ENCODE measurements around the gene CORIN. TPM values are rescaled to one million over a fixed set of nuclear protein-coding genes. Genes with fewer than 3 reads are reported as not detected.
"Not testable (repeated sequence)": the region's sequence is repeated elsewhere in the genome, so short reads cannot be mapped to it uniquely, and the experiment has no call there.

CORIN gene
- total and polyA plus RNA-seq, 4 donors, result 0.13 to 1.5 (median 0.68) TPM

GRCh38 chr4:47774079-47774478 lies 63.8 kb downstream of the CORIN start:
- Histone ChIP-seq H3K36me3 (ENCODE audit: control insufficient read depth in 1 of 2, insufficient read depth in 2 of 2, low read length in 1 of 2) (no peaks in the 10 kb centered on the region), H3K27me3 (ENCODE audit: control insufficient read depth in 1 of 2, insufficient read depth in 2 of 2, low read length in 1 of 2) (no peaks in the 10 kb centered on the region), H3K27ac (ENCODE audit: low read depth in 1 of 2, low read length in 2 of 2) (no peak overlapping the region), H3K9me3 (ENCODE audit: control insufficient read depth, low read length) (no peaks in the 10 kb centered on the region), H3K4me1 (ENCODE audit: control insufficient read depth in 1 of 2, insufficient read depth in 2 of 2, low read length in 2 of 2) (no peaks in the 10 kb centered on the region), H3K4me3 (ENCODE audit: low read length in 2 of 2) (no peak overlapping the region)
- intact Hi-C loops (cut with DNase I), result no loop called here
- ATAC-seq (ENCODE audit: low FRiP score) (no peak), DNase-seq (no peak)
- WGBS, 2 donors, result 58 to 63% methylated on average over 6 of the region's 6 CpGs

- H3K27me3 ChIP-seq (ENCODE audit: control insufficient read depth in 1 of 2, insufficient read depth in 2 of 2, low read length in 1 of 2), result no peaks in the 10 kb centered on the region
- H3K36me3 ChIP-seq (ENCODE audit: control insufficient read depth in 1 of 2, insufficient read depth in 2 of 2, low read length in 1 of 2), result no peaks in the 10 kb centered on the region
- ATAC-seq (ENCODE audit: low FRiP score), result no peak
- H3K9me3 ChIP-seq (ENCODE audit: control insufficient read depth, low read length), result no peaks in the 10 kb centered on the region
- intact Hi-C loops (cut with DNase I), result no loop called here
- 88% methylated on average over 1 of the region's 1 CpG for WGBS, 2 donors
- H3K4me1 ChIP-seq (ENCODE audit: control insufficient read depth in 1 of 2, insufficient read depth in 2 of 2, low read length in 2 of 2), result no peaks in the 10 kb centered on the region
- no peak for DNase-seq
- H3K4me3 ChIP-seq (ENCODE audit: low read length in 2 of 2), result no peak overlapping the region
- H3K27ac ChIP-seq (ENCODE audit: low read depth in 1 of 2, low read length in 2 of 2), result no peak overlapping the region
These were observed 66.8 kb downstream of the CORIN start for GRCh38 chr4:47771020-47771419.

DNA sequence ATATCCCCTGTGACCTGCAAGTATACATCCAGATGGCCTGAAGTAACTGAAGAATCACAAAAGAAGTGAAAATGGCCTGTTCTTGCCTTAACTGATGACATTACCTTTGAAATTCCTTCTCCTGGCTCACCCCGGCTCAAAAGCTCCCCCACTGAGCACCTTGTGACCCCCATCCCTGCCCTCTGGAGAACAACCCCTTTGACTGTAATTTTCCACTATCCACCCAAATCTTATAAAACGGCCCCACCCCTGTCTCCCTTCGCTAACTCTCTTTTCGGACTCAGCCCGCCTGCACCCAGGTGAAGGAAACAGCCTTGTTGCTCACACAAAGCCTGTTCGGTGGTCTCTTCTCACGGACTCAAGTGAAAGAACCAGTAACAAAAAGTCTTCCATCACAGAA lies 69.9 kb downstream of the CORIN start:
- H3K27ac ChIP-seq (ENCODE audit: low read depth in 1 of 2, low read length in 2 of 2), result not testable (repeated sequence)

DNA sequence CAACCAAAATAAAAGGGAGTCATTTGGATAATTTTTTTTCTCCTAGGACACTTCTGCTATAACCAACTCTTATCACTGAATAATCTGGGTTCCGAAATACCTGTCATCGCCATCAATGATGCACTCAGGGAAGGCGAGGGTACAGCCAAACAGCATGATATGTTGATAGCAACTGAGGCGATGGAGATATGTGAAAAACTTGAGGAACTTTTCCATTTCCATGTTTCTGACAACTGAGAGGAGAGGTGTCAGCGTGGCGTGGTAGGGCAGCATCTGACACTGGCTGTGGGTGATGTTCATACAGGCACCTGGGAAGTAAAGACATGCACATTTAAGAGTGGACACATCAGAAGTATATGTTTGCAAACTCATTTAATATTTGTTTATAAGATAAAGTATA lies 74.6 kb downstream of the CORIN start:
- Histone ChIP-seq H3K27me3 (ENCODE audit: control insufficient read depth in 1 of 2, insufficient read depth in 2 of 2, low read length in 1 of 2) (no peaks in the 10 kb centered on the region), H3K4me1 (ENCODE audit: control insufficient read depth in 1 of 2, insufficient read depth in 2 of 2, low read length in 2 of 2) (no peaks in the 10 kb centered on the region), H3K36me3 (ENCODE audit: control insufficient read depth in 1 of 2, insufficient read depth in 2 of 2, low read length in 1 of 2) (no peaks in the 10 kb centered on the region), H3K27ac (ENCODE audit: low read depth in 1 of 2, low read length in 2 of 2) (no peak overlapping the region), H3K9me3 (ENCODE audit: control insufficient read depth, low read length) (no peaks in the 10 kb centered on the region), H3K4me3 (ENCODE audit: low read length in 2 of 2) (no peak overlapping the region)
- DNase-seq (no peak), ATAC-seq (ENCODE audit: low FRiP score) (no peak)
- intact Hi-C loops (cut with DNase I), result no loop called here
- WGBS, 2 donors, result 66 to 72% methylated on average over 6 of the region's 6 CpGs

More for the DNA sequence above, 69.9 kb downstream of the CORIN start:
- H3K36me3 ChIP-seq (ENCODE audit: control insufficient read depth in 1 of 2, insufficient read depth in 2 of 2, low read length in 1 of 2); H3K9me3 ChIP-seq (ENCODE audit: control insufficient read depth, low read length); ATAC-seq (ENCODE audit: low FRiP score); DNase-seq; H3K4me3 ChIP-seq (ENCODE audit: low read length in 2 of 2); H3K27me3 ChIP-seq (ENCODE audit: control insufficient read depth in 1 of 2, insufficient read depth in 2 of 2, low read length in 1 of 2); intact Hi-C loops (cut with DNase I); H3K4me1 ChIP-seq (ENCODE audit: control insufficient read depth in 1 of 2, insufficient read depth in 2 of 2, low read length in 2 of 2): not testable (repeated sequence)
- WGBS, 2 donors, result 82 to 86% methylated on average over 7 of the region's 7 CpGs

- H3K27me3 ChIP-seq (ENCODE audit: control insufficient read depth in 1 of 2, insufficient read depth in 2 of 2, low read length in 1 of 2), result no peaks in the 10 kb centered on the region
- no peaks in the 10 kb centered on the region for H3K36me3 ChIP-seq (ENCODE audit: control insufficient read depth in 1 of 2, insufficient read depth in 2 of 2, low read length in 1 of 2)
- H3K27ac ChIP-seq (ENCODE audit: low read depth in 1 of 2, low read length in 2 of 2), result no peak overlapping the region
- H3K4me1 ChIP-seq (ENCODE audit: control insufficient read depth in 1 of 2, insufficient read depth in 2 of 2, low read length in 2 of 2), result no peaks in the 10 kb centered on the region
- intact Hi-C loops (cut with DNase I), result no loop called here
- 71 to 79% methylated on average over 2 of the region's 2 CpGs for WGBS, 2 donors
- ATAC-seq (ENCODE audit: low FRiP score), result no peak
- H3K4me3 ChIP-seq (ENCODE audit: low read length in 2 of 2), result no peak overlapping the region
- DNase-seq, result no peak
- H3K9me3 ChIP-seq (ENCODE audit: control insufficient read depth, low read length), result no peaks in the 10 kb centered on the region
These were observed 75.2 kb downstream of the CORIN start for GRCh38 chr4:47762376-47763266.

DNA sequence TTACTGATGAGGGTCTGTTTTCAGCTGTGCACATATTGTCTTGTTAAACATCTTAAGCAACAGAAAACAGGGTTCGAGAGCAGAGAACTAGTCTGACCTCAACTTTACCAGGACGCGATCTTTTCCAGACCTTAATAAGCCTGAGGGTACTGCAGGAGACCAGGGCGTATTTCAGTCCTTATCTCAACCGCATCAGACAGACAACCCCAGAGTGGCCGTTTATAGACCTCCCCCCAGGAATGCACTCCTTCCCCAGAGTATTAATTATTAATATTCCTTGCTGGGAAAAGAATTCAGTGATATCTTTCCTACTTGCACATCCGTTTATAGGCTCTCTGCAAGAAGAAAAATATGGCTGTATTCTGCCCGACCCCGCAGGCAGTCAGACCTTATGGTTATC lies 84.6 kb downstream of the CORIN start:
- not testable (repeated sequence) for H3K4me1 ChIP-seq (ENCODE audit: control insufficient read depth in 1 of 2, insufficient read depth in 2 of 2, low read length in 2 of 2)
- 81 to 84% methylated on average over 9 of the region's 9 CpGs for WGBS, 2 donors

GRCh38 chr4:47752214-47752613 lies 85.7 kb downstream of the CORIN start:
- intact Hi-C loops (cut with DNase I), result no loop called here
- Histone ChIP-seq H3K9me3 (ENCODE audit: control insufficient read depth, low read length) (peaks cover 2% of the 10 kb centered on the region), H3K4me1 (ENCODE audit: control insufficient read depth in 1 of 2, insufficient read depth in 2 of 2, low read length in 2 of 2) (no peaks in the 10 kb centered on the region), H3K4me3 (ENCODE audit: low read length in 2 of 2) (no peak overlapping the region), H3K36me3 (ENCODE audit: control insufficient read depth in 1 of 2, insufficient read depth in 2 of 2, low read length in 1 of 2) (no peaks in the 10 kb centered on the region), H3K27ac (ENCODE audit: low read depth in 1 of 2, low read length in 2 of 2) (no peak overlapping the region), H3K27me3 (ENCODE audit: control insufficient read depth in 1 of 2, insufficient read depth in 2 of 2, low read length in 1 of 2) (no peaks in the 10 kb centered on the region)
- ATAC-seq (ENCODE audit: low FRiP score) (no peak), DNase-seq (no peak)
- 71 to 72% methylated on average over 5 of the region's 5 CpGs for WGBS, 2 donors

More for the DNA sequence above, 84.6 kb downstream of the CORIN start:
- H3K27me3 ChIP-seq (ENCODE audit: control insufficient read depth in 1 of 2, insufficient read depth in 2 of 2, low read length in 1 of 2); H3K27ac ChIP-seq (ENCODE audit: low read depth in 1 of 2, low read length in 2 of 2); H3K9me3 ChIP-seq (ENCODE audit: control insufficient read depth, low read length); DNase-seq; intact Hi-C loops (cut with DNase I); H3K36me3 ChIP-seq (ENCODE audit: control insufficient read depth in 1 of 2, insufficient read depth in 2 of 2, low read length in 1 of 2); H3K4me3 ChIP-seq (ENCODE audit: low read length in 2 of 2); ATAC-seq (ENCODE audit: low FRiP score): not testable (repeated sequence)

GRCh38 chr4:47750788-47751187 lies 87.1 kb downstream of the CORIN start:
- peaks cover 2% of the 10 kb centered on the region for H3K9me3 ChIP-seq (ENCODE audit: control insufficient read depth, low read length)
- DNase-seq, result no peak
- no peak for ATAC-seq (ENCODE audit: low FRiP score)
- no peak overlapping the region for H3K4me3 ChIP-seq (ENCODE audit: low read length in 2 of 2)
- intact Hi-C loops (cut with DNase I), result no loop called here
- H3K4me1 ChIP-seq (ENCODE audit: control insufficient read depth in 1 of 2, insufficient read depth in 2 of 2, low read length in 2 of 2), result no peaks in the 10 kb centered on the region
- no peaks in the 10 kb centered on the region for H3K27me3 ChIP-seq (ENCODE audit: control insufficient read depth in 1 of 2, insufficient read depth in 2 of 2, low read length in 1 of 2)
- no peaks in the 10 kb centered on the region for H3K36me3 ChIP-seq (ENCODE audit: control insufficient read depth in 1 of 2, insufficient read depth in 2 of 2, low read length in 1 of 2)
- 84% methylated on average over 2 of the region's 2 CpGs for WGBS, 2 donors
- no peak overlapping the region for H3K27ac ChIP-seq (ENCODE audit: low read depth in 1 of 2, low read length in 2 of 2)

- Histone ChIP-seq H3K27ac (ENCODE audit: low read depth in 1 of 2, low read length in 2 of 2) (no peak overlapping the region), H3K27me3 (ENCODE audit: control insufficient read depth in 1 of 2, insufficient read depth in 2 of 2, low read length in 1 of 2) (no peaks in the 10 kb centered on the region), H3K4me3 (ENCODE audit: low read length in 2 of 2) (no peak overlapping the region), H3K36me3 (ENCODE audit: control insufficient read depth in 1 of 2, insufficient read depth in 2 of 2, low read length in 1 of 2) (no peaks in the 10 kb centered on the region), H3K4me1 (ENCODE audit: control insufficient read depth in 1 of 2, insufficient read depth in 2 of 2, low read length in 2 of 2) (no peaks in the 10 kb centered on the region), H3K9me3 (ENCODE audit: control insufficient read depth, low read length) (peaks cover 2% of the 10 kb centered on the region)
- ATAC-seq (ENCODE audit: low FRiP score), result no peak
- DNase-seq, result no peak
- intact Hi-C loops (cut with DNase I), result no loop called here
- WGBS, 2 donors, result 77 to 82% methylated on average over 4 of the region's 4 CpGs
These were observed 88.0 kb downstream of the CORIN start for GRCh38 chr4:47749858-47750257.
